HuH-7.5 (cell line): ENCODE results near the gene NOSTRIN.
A peak's percentile ranks its signal among the peaks of the same experiment; 100 is the strongest.
"Not testable (repeated sequence)": the region's sequence is repeated elsewhere in the genome, so short reads cannot be mapped to it uniquely, and the experiment has no call there.

ENCODE experiments used
- DNase-seq: peaks from one replicate; pipeline ENCODE4 v3.0.0; 2011; ENCODE audit warnings: low spot score

Gene NOSTRIN

GRCh38 chr2:168819829-168820489, 17.5 kb downstream of the NOSTRIN start:
- no peak for DNase-seq

- no peak for DNase-seq
Measured at GRCh38 chr2:168821577-168821976, 19.1 kb downstream of the NOSTRIN start.

- DNase-seq: no peak
Measured at GRCh38 chr2:168821992-168822391, 19.6 kb downstream of the NOSTRIN start.

- no peak for DNase-seq
Measured at GRCh38 chr2:168825126-168825525, 22.7 kb downstream of the NOSTRIN start.

GRCh38 chr2:168830958-168831357, 28.5 kb downstream of the NOSTRIN start:
- DNase-seq: no peak

GRCh38 chr2:168831662-168832061, 29.2 kb downstream of the NOSTRIN start:
- no peak for DNase-seq

GRCh38 chr2:168835969-168836368, 33.5 kb downstream of the NOSTRIN start:
- no peak for DNase-seq

- no peak for DNase-seq
Measured at GRCh38 chr2:168841445-168841844, 39.0 kb downstream of the NOSTRIN start.

- DNase-seq: no peak
Measured at GRCh38 chr2:168843253-168843652, 40.8 kb downstream of the NOSTRIN start.

- no peak for DNase-seq
Measured at GRCh38 chr2:168848225-168848624, 45.8 kb downstream of the NOSTRIN start.

GRCh38 chr2:168849610-168850009, 47.2 kb downstream of the NOSTRIN start:
- DNase-seq: peak; percentile 45

- DNase-seq: no peak
Measured at GRCh38 chr2:168850846-168851245, 48.4 kb downstream of the NOSTRIN start.

- no peak for DNase-seq
Measured at GRCh38 chr2:168851674-168852320, 49.4 kb downstream of the NOSTRIN start.

- DNase-seq: no peak
Measured at GRCh38 chr2:168852481-168852880, 50.0 kb downstream of the NOSTRIN start.

GRCh38 chr2:168853471-168853870, 51.0 kb downstream of the NOSTRIN start:
- DNase-seq: no peak

GRCh38 chr2:168854651-168855050, 52.2 kb downstream of the NOSTRIN start:
- DNase-seq: no peak

GRCh38 chr2:168855601-168856000, 53.2 kb downstream of the NOSTRIN start:
- no peak for DNase-seq

GRCh38 chr2:168858146-168858545, 55.7 kb downstream of the NOSTRIN start:
- DNase-seq: no peak

- DNase-seq: not testable (repeated sequence)
Measured at GRCh38 chr2:168867164-168867563, 64.7 kb downstream of the NOSTRIN start.

GRCh38 chr2:168870369-168870768, 67.9 kb downstream of the NOSTRIN start:
- not testable (repeated sequence) for DNase-seq

GRCh38 chr2:168870824-168871223, 68.4 kb downstream of the NOSTRIN start:
- not testable (repeated sequence) for DNase-seq

GRCh38 chr2:168874368-168875054, 72.1 kb downstream of the NOSTRIN start:
- no peak for DNase-seq

GRCh38 chr2:168882163-168882562, 79.7 kb downstream of the NOSTRIN start:
- DNase-seq: not testable (repeated sequence)
